ENCODE data around the gene ZNF469.
"Not testable (repeated sequence)": the region's sequence is repeated elsewhere in the genome, so short reads cannot be mapped to it uniquely, and the experiment has no call there.

Gene ZNF469

DNA sequence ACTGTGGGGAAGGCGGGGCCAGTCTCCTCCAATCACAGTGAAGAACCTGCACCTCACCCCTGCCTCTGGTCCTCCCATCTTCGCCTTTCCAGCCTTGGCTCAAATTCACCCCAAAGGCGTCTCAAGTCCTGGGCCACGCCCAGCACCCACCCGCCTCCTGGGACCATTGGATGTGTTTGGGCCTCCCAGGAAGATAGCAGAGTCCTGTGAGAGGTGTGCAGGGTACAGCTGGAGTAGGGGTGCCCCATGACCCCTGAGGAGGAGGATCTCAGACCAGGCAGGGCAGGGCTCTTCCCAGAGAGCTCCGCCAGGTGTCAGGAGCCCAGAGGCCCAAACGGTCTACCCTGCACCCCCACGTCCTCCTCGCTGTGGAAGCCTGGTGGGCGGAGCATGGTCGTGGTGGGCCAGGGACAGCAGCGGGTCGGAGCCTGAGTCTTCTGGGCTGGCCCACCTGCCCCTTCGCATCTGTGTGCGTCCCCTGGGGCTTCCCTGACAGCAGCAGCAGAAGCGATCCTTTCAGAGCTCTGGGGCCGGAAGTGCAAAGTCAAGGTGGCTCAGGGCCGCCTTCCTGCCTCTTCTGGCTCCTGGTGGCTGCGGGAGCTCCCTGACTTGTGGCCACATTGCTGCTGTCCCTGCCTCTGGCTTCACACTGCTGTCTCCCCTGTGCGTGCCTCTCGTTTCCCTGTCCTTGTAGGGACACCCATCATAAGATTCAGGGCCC is 34.9 kb upstream of the ZNF469 start:
- DNase-seq, result no peak

DNA sequence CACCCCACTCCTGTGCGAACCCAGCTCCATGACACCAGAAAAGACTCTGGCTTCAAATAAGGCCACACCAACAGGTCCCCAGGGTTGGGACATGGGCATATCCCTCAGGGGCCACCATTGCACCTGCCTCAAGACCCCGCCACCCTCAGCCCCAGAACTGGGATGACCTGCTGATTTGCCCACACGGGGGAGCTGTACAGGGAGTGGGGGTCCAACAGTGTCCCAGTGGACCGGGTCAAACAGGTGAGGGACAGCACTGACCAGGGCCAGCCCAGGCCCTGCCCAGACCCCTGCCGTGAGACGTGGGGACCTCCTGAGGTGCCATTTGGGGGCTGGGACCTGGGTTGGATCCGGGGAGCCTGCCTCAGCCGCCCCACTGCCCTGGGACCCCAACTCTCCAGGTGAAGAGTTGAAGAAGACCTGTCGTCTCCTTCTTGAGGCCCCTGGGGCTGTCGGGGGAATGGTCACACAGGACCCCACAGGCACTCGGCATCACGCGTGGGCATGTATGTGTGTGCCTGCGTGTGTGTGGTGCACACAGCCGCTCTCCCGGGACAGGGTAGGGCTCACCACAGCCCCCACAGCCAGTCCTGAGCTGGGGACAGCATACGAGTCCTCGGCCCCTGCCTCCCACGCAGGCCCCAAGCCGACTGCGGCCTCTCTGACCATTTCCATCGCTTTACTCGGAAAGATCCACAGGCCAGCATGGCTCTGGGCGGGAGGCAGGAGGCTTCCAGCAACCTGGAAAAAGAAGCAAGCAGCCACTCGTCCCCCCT is 34.2 kb upstream of the ZNF469 start:
- DNase-seq, result no peak

DNA sequence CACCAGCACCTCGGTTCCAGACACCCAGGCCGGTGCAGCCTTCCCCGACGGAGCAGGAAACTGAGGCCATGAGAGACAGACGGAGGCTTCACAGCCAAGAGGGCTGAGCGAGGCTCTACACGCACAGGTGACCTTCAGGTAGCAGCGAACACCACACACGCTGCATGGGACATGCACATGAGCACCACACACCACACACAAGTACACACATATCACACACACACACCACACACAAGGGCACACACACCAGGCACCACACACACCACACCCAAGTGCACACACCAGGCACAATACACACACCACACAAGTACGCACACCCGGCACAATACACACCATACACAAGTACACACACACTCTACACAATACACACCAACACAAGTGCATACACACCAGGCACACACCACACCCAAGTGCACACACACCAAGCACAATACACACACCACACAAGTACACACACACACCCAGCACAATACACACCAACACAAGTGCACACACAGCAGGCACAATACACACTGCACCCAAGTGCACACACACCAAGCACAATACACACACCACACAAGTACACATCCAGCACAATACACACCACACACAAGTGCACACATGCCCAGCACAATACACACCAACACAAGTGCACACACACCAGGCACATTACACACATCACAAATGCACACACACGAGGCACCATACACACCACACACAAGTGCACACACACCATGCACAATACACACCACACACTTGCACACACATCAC is 33.4 kb upstream of the ZNF469 start:
- no peak for DNase-seq

DNA sequence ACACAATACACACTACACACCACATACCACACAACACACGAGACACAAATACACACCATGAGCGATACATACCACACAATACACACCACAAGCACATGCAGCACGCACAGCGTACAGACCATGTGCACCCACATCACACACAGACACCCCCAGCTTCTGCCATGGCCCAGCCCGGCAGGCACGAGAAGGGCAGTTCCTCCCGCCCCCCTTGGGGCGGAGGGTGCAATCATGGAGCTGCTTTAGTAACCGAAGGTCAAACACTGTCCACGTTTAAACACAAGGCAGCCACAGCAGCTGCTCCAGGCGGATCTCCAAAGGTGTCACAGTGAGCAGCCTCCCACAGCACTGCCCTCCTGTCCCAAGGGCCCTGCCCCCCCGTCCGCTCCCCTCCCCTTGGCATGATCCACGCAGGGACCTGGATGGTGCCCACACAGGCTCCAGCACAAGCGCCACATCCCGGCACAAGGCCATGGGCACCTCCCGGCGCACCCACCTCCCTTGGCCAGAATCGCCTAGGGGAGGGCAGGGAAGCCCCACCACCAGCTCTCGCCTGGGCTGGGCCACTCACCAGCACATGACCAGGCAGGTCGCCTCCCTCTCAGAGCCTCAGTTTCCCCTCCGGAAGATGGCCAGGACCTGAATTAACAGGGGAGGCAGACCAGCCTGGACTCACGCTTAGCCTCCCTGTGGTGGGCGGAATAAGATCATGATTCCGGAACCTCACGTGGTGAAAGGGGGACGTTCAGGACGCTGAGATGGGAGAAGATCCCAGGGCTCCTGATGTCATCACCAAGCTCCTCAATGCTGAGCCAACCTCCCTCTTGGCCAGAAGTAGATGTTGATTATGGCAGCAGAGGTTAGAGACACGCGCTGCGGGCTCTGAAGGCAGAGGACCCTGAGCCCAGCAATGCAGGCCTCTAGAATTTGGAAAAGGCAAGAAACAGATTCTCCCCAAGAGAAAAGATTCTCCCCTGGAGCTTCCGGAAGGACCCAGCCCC is 32.6 kb upstream of the ZNF469 start:
- DNase-seq, result no peak

DNA sequence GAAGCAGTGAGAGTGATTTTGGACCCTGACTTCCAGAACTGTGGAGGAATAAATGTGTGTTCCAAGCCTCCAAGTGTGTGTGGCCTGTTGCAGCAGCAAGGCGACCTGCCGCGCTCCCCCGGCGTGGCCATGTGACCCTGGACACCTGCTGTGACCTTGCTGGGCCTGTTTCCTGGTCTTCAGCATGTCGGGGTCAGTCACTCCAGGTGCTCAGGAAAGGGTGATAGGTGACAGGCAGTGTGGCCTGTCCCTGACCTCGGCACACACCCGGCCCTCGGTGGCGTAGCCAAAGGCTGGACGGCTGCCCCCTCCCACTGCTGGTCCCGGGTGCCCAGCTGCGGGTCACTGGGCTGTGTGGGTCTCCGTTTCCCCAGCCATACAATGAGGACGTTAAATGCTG is 31.8 kb upstream of the ZNF469 start:
- no peak for DNase-seq

DNA sequence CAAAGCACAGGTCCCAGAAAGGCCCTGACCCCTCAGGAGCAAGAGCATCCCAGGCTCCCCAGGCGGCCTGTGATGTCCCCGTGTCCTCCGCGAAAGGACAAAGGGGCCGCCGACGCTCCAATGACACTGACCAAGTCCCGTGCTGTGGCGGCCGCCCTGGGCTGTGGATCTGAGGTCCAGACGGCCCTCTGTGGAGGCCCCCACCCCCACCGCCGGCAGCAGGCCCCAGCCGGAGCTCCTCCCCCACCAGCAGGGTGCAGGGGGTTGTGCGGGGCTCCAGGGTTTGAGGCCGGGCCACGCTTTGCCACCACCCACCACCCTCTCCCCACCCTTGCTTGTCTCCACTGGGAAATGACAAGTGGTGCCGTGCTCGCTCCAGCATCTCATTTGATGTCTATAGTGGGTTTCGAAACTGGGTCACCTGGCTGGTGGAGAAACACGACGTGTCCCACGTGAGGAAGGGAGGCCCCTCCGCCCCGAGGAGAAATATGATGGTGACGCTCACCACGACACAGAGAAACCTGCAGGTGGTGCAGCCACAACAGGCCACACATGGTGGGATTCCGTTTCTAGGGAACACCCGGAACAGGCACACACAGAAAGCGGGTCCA is 31.2 kb upstream of the ZNF469 start:
- no peak for DNase-seq

DNA sequence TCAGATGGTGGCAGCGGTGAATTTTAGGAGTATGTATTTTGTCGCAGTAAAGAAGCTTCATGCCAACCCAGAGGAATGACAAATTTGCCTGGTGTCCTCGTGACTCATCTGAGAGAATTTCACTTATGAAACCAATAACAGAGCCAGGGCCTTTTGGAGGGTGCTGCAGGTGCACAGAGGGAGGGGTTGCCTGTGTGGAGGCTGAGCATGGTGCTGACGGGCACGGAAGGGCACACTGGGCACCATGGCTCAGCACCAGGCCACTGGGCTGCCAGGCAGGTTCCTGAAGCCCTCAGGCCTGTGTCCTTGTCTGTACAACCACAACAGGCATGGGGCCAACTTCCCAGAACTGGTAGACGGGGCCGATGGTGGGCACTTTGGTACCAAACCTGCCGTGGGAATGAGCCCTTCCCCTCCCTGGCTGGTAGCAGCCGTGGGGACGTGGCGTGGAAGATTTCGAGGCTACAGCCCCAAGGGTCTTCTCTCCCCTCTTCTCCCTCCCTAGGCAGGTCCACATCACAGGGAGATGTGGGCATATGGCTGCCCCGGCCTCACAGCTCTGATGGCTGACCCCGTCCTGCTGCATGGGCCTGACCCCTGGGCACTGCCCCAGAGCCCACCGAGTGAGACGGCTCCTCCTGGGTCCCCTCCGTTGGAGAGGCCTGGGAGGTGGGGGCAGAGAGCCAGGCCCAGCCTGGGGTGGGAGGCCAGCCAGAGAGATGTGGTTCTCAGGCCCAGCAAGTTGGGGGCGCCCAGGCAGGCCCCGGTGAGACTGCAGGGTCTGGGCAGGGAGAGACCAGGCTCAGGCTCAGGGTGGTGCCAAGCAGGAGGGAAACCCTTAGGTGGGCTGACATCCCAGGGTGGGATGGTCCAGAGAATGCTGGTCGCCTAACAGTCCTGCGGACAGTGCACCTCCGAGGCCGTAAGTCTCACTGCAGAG is 30.2 kb upstream of the ZNF469 start:
- DNase-seq, result peak; percentile 16

DNA sequence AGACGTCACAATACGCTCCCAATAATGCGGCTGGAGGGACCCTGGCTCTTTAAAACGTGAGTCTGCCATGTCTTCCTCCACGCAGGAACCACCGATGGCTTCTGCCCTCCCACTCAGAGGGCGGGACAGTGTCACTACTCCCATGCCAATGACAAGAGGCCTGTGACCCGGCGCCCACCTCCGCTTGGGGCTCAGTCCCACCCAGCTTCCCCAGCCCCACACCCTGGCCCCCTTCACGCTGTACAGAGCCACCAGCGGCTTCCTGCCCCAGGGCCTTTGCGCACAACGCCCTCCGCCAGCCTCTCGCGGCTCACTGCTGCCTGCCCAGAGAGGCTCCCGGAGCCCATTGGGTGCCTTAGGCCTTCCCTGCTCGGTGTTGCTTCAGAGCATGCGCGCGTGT is 29.5 kb upstream of the ZNF469 start:
- DNase-seq, result no peak

DNA sequence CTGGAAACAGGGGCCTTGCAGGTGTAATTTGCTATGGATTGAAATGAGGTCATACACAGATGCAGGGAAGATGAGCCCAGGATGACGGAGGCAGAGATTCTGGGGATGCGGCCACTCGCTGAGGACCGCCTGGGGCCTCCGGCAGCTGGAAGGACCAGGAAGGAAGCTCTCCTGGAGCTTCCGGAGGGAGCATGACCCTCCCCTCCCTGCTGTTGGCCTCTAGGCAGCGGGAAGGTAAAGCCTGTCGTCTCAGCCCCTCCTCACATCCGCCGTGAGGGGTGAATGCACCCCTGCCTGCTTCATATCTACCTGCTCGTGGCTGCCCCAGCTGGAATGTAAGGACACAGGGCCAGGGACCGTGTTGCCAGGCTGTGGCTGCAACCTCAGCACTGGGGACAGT is 29.1 kb upstream of the ZNF469 start:
- DNase-seq, result no peak

DNA sequence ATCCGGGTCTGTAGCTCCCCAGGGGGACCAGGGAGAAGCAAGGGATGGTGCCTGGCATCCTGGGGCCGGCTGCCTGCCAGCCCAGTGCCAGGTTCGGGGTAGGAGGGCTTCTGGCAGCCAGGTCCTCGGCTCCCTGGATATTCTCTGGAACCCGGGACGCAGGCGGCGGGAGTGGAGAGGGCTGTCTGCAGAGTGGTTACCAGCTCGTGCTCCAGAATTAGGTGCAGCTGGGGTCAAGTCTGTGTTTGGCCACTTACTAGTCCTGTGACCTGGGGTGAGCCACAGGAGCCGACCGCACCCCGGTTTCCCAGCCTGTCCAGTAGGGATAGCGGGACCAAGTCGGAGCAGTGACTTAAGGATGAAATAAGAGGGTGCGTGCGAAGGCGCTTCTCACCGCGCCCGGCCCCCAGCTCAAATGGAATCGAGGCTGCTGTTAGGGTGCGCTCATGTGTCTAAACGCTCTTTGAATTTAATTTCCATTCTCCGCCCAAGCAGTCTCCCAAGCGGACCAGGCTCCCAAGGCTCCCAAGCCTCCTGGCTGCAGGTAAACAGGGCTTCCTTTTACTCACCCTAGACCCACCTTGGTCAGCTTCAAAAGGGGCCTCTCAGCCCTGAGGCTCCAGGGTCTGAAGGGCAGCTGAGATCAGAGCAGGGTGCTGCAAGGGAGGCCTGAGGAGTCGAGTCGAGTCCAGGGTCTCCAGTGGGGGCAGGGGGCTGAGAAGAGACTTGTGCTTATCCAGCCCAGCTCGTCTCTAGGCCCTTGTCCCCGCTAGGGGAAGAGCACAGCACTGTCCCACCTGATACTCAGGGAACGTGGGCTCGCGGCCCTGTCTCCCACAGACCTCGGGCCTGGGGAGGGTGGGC is 28.3 kb upstream of the ZNF469 start:
- DNase-seq, result no peak

DNA sequence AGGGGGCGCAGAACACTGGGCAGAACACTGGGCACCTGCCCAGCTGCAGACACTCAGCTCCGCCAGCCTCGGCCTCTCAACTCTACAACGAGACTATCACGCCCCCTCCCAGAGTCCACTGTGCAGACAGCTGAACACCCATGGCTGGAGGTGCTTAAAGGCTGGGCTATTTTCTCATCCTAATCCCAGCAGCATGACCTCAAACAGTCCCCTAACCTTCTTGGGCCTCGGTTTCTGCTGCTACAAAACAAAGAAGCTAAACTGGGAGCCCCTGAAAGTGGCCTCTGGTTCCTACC is 27.7 kb upstream of the ZNF469 start:
- DNase-seq, result no peak

DNA sequence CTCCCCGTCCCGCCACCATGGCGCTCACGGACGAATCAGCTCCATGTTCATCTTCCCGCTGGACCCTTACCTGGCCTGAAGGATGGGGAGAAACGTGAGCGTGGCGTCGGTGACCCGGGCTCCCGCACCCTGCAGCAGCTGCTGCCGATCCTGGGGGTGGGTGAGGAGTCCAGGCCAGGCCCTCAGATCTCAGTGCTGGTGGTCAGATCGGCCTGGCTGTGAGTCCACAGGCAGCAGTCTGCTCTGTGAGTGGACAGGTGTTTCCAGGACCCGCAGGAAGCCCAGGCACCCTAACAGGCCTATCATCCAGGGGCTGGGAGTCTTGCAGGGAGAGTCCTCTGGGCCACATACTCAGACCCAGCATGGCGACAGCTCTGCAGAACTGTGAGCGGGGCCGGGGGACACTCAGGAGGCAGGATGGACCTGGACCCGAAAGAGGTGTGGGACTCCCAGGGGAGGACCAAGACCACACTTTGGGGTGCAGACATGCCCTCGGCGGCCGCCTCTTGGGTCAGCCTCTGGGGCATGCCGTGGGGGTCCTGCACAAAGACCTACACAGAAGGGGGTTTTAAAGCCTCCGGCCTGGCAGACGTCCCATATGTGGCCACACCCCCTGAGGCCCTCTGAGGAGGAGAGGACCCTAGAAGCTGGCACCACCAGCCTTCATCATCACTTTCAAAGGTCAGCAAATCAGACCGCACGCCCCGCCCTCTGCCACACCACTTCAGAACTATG is 27.2 kb upstream of the ZNF469 start:
- DNase-seq, result no peak

DNA sequence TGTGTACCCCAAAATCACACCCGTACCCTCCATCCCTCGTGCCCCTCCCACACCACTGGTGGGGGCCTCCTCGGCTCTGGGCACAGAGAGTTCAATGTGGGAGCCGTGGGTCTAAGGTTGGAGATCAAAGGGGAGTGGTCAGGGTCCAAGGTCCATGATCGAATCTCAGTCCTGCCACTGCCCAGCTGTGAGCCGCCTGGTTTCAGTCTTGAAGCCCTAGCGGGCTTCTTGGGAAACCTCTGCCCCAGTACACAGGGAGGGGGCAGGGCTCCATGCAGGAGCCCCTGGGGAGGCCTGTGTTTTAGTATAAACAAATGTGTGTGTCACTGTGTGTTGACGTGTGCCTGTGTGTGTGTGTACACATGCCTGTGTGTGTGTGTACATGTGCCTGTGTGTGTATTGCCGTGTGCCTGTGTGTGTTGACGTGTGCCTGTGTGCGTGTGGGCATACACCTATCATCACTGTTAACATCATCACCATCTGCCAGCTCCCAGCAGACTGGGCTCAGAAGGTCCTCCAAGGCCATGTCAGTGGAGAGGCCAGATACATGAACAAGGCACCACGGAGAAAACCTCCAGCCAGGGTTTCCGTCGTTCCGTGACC is 26.5 kb upstream of the ZNF469 start:
- peak; percentile 7 for DNase-seq

DNA sequence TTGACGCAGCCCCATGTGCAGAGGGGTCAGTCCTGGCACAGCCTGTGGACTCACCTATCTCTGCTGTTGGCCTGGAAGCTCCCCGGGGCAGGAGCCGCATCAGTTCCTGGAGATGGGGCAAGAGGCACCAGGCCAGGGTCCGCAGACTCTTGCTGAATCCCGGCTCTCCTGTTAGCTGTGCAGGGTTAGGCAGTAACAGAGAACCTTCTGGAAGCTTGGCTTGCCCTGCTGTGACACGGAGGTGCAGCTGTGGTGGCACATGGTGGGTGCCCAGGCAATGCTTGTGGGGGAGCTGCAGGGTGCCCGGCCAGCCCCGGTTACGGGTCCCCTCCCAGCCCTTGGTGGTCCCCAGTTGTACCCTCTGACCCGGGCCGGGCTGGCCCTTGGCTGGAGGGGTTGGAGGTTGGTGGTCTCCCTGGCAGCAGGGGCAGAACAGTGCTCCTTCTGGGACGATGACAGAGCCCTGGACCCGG is 26.0 kb upstream of the ZNF469 start:
- DNase-seq, result no peak

DNA sequence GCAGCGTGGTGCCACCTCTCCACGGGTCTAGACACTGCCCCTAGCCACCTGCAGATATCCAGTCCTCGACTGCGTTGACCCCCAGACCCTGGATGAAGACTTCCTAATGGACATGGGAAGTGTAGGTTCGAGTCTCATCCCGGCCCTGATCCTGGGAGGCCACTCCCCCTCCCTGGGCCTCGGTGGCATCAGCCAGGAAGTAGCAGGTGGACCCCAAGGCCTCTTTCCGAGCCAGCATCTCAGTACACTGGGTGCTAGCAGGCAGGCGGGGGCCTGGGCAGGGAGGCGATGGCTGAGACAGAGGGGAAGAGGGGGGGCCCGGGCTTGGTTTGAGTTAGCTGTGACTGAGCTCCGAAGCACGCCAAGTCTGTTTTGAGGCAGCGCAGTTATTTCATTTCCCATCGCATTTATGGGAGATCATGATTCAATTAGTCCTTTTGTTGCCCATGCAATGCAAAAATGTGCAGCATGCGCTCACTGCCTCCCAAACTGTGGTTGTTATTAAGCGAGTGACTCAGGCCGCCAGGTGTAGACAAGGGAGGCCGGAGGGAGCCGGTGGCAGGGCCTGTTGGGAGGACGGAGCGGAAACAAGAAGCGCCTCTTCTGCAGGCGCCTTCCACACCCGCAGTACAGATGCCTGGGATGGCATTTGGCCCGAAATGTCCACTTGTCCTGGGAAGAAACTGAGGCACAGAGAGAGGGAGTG is 25.3 kb upstream of the ZNF469 start:
- DNase-seq, result peak; percentile 82

DNA sequence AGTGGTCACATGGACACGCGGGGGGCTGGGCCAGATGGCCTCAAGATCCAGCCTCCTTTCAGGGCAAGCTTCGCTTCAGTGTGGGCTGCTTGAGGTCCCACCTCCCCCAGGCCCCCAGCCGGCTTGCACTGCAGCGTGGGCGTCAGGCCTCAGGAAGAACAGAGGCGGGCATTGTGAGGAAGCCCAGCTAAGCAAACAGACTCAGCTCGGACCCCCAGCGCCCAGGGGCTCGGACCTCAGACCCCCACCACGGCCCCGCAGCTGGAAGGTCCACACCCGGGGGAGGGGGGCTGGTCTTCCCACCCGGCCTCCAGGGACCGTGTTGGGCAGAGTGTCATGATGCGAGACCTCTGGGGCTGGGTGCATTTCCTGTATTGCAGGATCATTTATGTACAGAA is 24.7 kb upstream of the ZNF469 start:
- DNase-seq, result no peak

DNA sequence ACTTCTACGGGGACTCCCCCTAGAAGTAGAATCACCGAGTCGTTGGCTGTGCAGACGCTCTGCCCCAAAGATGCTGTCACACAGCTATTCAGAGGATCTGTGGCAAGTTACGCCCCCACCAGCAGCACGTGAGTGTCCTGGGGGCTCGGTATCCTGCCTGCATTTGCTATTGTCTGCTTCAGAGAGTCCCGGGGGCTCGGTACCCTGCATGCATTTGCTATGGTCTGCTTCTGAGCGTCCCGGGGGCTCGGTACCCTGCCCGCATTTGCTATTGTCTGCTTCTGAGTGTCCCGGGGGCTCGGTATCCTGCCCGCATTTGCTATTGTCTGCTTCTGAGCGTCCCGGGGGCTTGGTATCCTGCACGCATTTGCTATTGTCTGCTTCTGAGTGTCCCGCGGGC is 23.8 kb upstream of the ZNF469 start:
- no peak for DNase-seq

DNA sequence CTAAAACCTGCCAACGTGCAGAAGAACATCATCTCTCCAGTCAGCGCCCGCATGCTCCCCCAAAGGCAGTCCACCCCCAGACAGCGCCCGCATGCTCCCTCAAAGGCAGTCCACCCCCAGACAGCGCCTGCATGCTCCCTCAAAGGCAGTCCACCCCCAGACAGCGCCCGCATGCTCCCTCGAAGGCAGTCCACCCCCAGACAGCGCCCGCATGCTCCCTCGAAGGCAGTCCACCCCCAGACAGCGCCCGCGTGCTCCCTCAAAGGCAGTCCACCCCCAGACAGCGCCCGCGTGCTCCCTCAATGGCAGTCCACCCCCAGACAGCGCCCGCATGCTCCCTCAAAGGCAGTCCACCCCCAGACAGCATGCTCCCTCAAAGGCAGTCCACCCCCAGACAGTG is 22.4 kb upstream of the ZNF469 start:
- not testable (repeated sequence) for DNase-seq

All from fibroblast of skin of back (primary cell).